AG09319 (cell line): ENCODE data around the gene ATP6V1G1.

ENCODE experiments used
- DNase-seq: peaks from one replicate; pipeline ENCODE4 v3.0.0-alpha.2; 2010; ENCODE audit warnings: low read depth; ENCODE audit errors: extremely low read depth
- CTCF ChIP-seq: IDR thresholded peaks from 2 replicates; pipeline ENCODE4 v1.5.1; 2011; ENCODE audit warnings: low read depth, mild to moderate bottlenecking, inconsistent platforms, low read length, moderate library complexity

The ATP6V1G1 gene

DNA sequence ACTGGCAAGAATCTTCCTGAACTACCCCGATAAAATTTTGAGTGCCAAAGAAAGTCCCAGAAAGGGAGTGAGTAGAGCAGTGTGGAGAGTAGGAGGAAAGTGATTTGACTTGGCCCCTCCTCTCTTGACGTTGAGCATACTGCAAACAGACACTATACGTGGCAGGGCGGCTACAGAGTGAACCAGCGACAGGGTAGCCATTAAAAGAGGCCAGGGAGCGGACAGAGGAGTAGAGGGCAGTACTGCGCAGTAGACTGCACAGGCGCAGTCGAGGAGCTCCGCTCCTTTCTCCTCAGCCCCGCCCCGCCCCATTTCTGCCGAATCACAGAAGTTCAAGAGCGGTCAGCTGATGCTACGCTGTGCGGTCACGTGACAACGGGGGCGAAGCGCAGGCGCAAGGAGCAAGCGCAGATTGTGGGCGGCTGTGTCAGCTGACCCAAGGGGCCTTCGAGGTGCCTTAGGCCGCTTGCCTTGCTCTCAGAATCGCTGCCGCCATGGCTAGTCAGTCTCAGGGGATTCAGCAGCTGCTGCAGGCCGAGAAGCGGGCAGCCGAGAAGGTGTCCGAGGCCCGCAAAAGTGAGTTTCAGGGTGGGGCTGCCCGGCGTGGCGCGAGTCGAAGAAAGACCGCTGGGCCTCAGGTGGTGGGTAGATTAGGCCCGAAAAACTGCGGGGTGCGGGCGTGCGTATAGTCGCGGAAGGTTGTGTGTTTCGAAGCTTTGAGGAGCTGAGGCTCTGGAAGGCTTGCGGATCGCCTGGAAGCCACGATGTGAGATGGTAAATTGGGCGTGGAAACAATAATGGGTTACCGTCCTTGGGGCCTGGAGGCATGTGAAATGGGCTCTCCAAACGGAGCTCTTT lies at the start of gene ATP6V1G1:
TSS of gene ATP6V1G1 (plus strand) at position 425 of the 858 bp plus-strand sequence. CDS start at position 495, 70 bp downstream.
- peak; percentile 22 for TF ChIP-seq CTCF
- DNase-seq: peak; percentile 98

DNA sequence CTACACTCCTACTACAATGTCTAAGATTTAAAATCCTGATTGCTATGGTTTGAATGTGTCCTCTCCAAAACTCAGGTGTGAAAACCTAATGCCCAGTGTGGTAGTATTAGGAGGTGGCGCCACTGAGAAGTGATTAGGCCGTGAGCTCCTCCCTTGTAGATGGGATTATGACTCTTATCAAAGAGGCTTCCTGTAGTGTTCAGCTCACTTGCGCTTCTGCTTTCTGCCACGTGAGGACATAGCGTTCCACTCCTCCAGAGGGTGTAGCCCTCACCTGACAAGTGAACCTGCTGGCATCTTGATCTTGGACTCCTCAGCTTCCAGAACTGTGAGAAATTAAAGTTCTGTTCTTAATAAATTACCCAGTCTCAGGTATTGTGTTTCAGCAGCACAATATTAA lies 49.3 kb upstream of the ATP6V1G1 start:
- no peak for DNase-seq

GRCh38 chr9:114539701-114540380 lies 47.7 kb upstream of the ATP6V1G1 start:
- no peak for TF ChIP-seq CTCF
- DNase-seq: no peak

More for the DNA sequence above, 49.3 kb upstream of the ATP6V1G1 start:
- TF ChIP-seq CTCF: no peak

DNA sequence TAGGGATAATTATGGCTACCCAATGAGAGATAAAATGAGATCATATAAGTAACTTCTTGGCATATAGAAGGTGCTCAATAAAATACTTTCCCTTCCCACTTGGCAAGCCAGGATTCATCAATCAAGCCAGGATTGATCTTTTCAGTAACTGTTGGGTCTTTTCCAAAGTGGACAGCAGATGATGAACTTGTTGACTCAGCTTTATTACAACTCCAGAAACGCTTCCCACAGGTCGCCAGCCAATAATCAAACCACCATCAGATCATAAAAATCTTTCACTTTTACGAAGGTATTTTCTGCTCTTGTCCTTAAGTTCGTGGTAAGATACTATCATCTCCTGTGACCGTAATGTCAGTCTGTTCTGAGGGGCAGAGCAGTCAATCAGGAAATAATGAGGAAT lies 42.5 kb upstream of the ATP6V1G1 start:
- TF ChIP-seq CTCF: no peak

DNA sequence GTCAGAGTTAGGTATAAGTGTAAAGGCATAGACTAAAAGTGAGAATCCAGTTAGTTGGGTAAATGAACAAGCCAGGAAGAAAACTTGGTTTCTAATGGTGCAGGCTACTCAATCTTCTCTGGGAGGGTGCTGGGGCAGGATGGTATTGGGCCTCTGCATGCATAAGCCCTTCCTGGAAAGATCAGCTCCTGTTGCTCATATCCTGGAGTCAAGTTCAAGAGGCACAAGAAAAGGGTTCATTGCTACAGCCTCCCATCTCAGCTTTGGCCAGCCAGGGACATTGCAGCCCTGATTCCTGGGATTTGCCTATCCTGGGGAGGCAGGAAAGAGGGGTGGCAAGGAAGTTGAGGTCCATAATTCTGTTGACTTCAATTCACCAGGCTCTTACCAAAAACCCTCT lies 40.7 kb upstream of the ATP6V1G1 start:
- DNase-seq: no peak
- no peak for TF ChIP-seq CTCF

More for the DNA sequence above, 42.5 kb upstream of the ATP6V1G1 start:
- no peak for DNase-seq

GRCh38 chr9:114549697-114550330 lies 37.8 kb upstream of the ATP6V1G1 start:
- TF ChIP-seq CTCF: no peak
- no peak for DNase-seq
